NB4 (cell line): Measurements from ENCODE around the gene CTSK.

ENCODE experiments used
- POLR2A ChIP-seq: IDR thresholded peaks from 2 replicates; pipeline ENCODE4 v1.6.1; 2011; ENCODE audit warnings: mild to moderate bottlenecking; ENCODE audit not compliant: insufficient read length; ENCODE audit errors: extremely low read depth
- TF ChIP-seq, protein P1 (sequence below): IDR thresholded peaks from one replicate; pipeline ENCODE4 v1.5.1; 2012; ENCODE audit warnings: low read depth, low read length
- TF ChIP-seq, protein P2 (sequence below): IDR thresholded peaks from 2 replicates; pipeline ENCODE4 v1.6.1; 2011; ENCODE audit warnings: low read depth, low read length

DNA sequence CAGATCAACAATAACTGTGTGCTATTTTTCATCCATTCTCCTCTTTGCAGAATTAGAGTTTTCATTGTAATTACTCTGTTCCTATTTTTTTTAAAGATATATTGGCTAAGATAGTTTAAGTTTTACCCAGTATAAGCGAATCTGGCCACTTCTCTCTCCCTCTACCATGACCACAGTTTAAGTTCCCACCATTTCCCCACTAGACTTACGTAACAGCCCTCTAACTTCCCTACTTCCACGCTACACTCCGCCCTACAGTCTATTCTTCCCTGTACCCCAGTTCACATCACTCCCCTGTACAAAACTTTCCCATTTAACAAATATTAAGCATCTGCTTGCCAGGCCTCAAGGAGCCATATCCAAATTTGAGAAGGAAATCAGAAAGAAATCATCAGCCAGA, 16.5 kb downstream of the CTSK start:
- TF ChIP-seq, protein P1, sequence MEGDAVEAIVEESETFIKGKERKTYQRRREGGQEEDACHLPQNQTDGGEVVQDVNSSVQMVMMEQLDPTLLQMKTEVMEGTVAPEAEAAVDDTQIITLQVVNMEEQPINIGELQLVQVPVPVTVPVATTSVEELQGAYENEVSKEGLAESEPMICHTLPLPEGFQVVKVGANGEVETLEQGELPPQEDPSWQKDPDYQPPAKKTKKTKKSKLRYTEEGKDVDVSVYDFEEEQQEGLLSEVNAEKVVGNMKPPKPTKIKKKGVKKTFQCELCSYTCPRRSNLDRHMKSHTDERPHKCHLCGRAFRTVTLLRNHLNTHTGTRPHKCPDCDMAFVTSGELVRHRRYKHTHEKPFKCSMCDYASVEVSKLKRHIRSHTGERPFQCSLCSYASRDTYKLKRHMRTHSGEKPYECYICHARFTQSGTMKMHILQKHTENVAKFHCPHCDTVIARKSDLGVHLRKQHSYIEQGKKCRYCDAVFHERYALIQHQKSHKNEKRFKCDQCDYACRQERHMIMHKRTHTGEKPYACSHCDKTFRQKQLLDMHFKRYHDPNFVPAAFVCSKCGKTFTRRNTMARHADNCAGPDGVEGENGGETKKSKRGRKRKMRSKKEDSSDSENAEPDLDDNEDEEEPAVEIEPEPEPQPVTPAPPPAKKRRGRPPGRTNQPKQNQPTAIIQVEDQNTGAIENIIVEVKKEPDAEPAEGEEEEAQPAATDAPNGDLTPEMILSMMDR: no peak
- TF ChIP-seq POLR2A: no peak
- TF ChIP-seq, protein P2, sequence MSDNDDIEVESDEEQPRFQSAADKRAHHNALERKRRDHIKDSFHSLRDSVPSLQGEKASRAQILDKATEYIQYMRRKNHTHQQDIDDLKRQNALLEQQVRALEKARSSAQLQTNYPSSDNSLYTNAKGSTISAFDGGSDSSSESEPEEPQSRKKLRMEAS: no peak
